HG02623 (cell line): ENCODE measurements around the gene CIDEB.

Source experiments
- ATAC-seq: cut with Tn5 transposase; IDR thresholded peaks from one replicate; pipeline ENCODE4 v1.9.1; 2021; ENCODE audit warnings: moderate library complexity; ENCODE audit not compliant: unreplicated experiment

Gene CIDEB

GRCh38 chr14:24313913-24314312 lies 6.1 kb upstream of the CIDEB start:
- no peak for ATAC-seq

- no peak for ATAC-seq
These were observed 5.1 kb upstream of the CIDEB start for GRCh38 chr14:24312736-24313507.

- ATAC-seq = no peak
These were observed 4.2 kb upstream of the CIDEB start for GRCh38 chr14:24311837-24312615.

GRCh38 chr14:24310646-24311604 lies 3.1 kb upstream of the CIDEB start, which contains the start of gene LTB4R:
LTB4R (plus strand) TSS chr14:24311502; CDS start chr14:24315652, 4,150 bp downstream.
- ATAC-seq = peak; percentile 62

- ATAC-seq = no peak
These were observed 2.5 kb upstream of the CIDEB start for GRCh38 chr14:24310265-24310645.

- ATAC-seq = no peak
These were observed 1.9 kb upstream of the CIDEB start, which contains the start of gene LTB4R2 for GRCh38 chr14:24309538-24310264. LTB4R2 (plus strand) TSS chr14:24310140; CDS start chr14:24310665, 525 bp downstream.

GRCh38 chr14:24308342-24309124 lies 756 bp upstream of the CIDEB start:
- ATAC-seq = no peak

GRCh38 chr14:24307156-24307574 lies 612 bp downstream of the CIDEB start:
- ATAC-seq = no peak

- no peak for ATAC-seq
These were observed 3.8 kb downstream of the CIDEB start for GRCh38 chr14:24304019-24304387.

GRCh38 chr14:24300326-24300980 lies 7.3 kb downstream of the CIDEB start:
- ATAC-seq = no peak

GRCh38 chr14:24299255-24300191 lies 8.3 kb downstream of the CIDEB start, which contains the start of the genes DHRS1 and NOP9:
DHRS1 (minus strand) TSS chr14:24299780; CDS start chr14:24299106, 674 bp downstream.
NOP9 (plus strand) TSS chr14:24299850; CDS start chr14:24299955, 105 bp downstream.
- peak; percentile 60 for ATAC-seq

GRCh38 chr14:24298892-24299254 lies 8.9 kb downstream of the CIDEB start:
- ATAC-seq = no peak

GRCh38 chr14:24297190-24297964 lies 10.4 kb downstream of the CIDEB start:
- peak; percentile 10 for ATAC-seq

- peak; percentile 43 for ATAC-seq
These were observed 11.2 kb downstream of the CIDEB start for GRCh38 chr14:24296341-24297157.

GRCh38 chr14:24293525-24293924 lies 14.3 kb downstream of the CIDEB start:
- ATAC-seq = no peak
